Fibroblast of lung (primary cell): ENCODE results near the gene ISLR2. TPM values are rescaled to one million over a fixed set of nuclear protein-coding genes. Genes with fewer than 3 reads are reported as not detected.

Experiments
- DNase-seq, 2 donors: peaks; one replicate each; pipeline versions ENCODE4 v3.0.0 to v3.0.0-alpha.2; 2010; ENCODE audit warnings: low read depth in 2 of 2
- H2AFZ ChIP-seq: 2 replicates; pipeline ENCODE4 v1.5.1; 2012; ENCODE audit warnings: low read length, control low read depth, inconsistent platforms
- H3K27ac ChIP-seq: 2 replicates; pipeline ENCODE4 v1.5.1; 2011; ENCODE audit warnings: low read length, control low read depth; ENCODE audit not compliant: insufficient read depth
- H3K27me3 ChIP-seq: 2 replicates; pipeline ENCODE4 v1.5.1; 2011; ENCODE audit warnings: mild to moderate bottlenecking, low read length; ENCODE audit not compliant: control insufficient read depth, insufficient read depth
- H3K36me3 ChIP-seq: 2 replicates; pipeline ENCODE4 v1.5.1; 2011; ENCODE audit warnings: low read length; ENCODE audit not compliant: control insufficient read depth, insufficient read depth
- H3K4me1 ChIP-seq: 2 replicates; pipeline ENCODE4 v1.5.1; 2011; ENCODE audit warnings: low read length; ENCODE audit not compliant: control insufficient read depth, insufficient read depth; ENCODE audit errors: extremely low read depth
- H3K4me2 ChIP-seq: 2 replicates; pipeline ENCODE4 v1.5.1; 2011; ENCODE audit warnings: low read length, control low read depth; ENCODE audit not compliant: insufficient read depth; ENCODE audit errors: extremely low read depth
- H3K4me3 ChIP-seq, 4 experiments: fragments of 200-600 bp in 1 of 4; sonication (generic) in 1 of 4; replicated peaks in 1 of 4; 2 replicates each; pipeline ENCODE4 v1.5.1; 2011 to 2016; ENCODE audit warnings: low read length in 4 of 4, low read depth in 3 of 4, mild to moderate bottlenecking in 3 of 4, control low read depth in 2 of 4, inconsistent platforms in 1 of 4, mixed read lengths in 1 of 4; ENCODE audit not compliant: insufficient read depth in 1 of 4; ENCODE audit errors: control extremely low read depth in 1 of 4
- H3K79me2 ChIP-seq: 2 replicates; pipeline ENCODE4 v1.5.1; 2012; ENCODE audit warnings: mild to moderate bottlenecking, low read length, inconsistent platforms; ENCODE audit not compliant: control insufficient read depth, insufficient read depth
- H3K9ac ChIP-seq: 2 replicates; pipeline ENCODE4 v1.5.1; 2011; ENCODE audit warnings: mild to moderate bottlenecking, low read length, control low read depth; ENCODE audit not compliant: insufficient read depth
- H3K9me3 ChIP-seq: 2 replicates; pipeline ENCODE4 v1.5.1; 2012; ENCODE audit warnings: low read depth, low read length; ENCODE audit not compliant: control insufficient read depth, insufficient read depth
- H4K20me1 ChIP-seq: 2 replicates; pipeline ENCODE4 v1.5.1; 2011; ENCODE audit warnings: low read length; ENCODE audit not compliant: control insufficient read depth, insufficient read depth; ENCODE audit errors: extremely low read depth
- EZH2 ChIP-seq: IDR thresholded peaks from 2 replicates; pipeline ENCODE4 v1.5.1; 2012; ENCODE audit warnings: low read length, control low read depth, mild to moderate bottlenecking; ENCODE audit errors: missing control alignments
- polyA plus RNA-seq, 2 donors: library from polyadenylated mRNA; depleted of rRNA in 1 of 2; stranded (reverse) in 1 of 2; unstranded in 1 of 2; fragments of >200 nt; gene quantifications; 2 replicates each; pipeline ENCODE4 v1.2.1, GENCODE V29; 2011 to 2012; ENCODE audit warnings: missing spikeins in 1 of 2
- total RNA-seq: library from RNA; depleted of rRNA; stranded (reverse); fragments of >200 nt; gene quantifications from 2 replicates; pipeline ENCODE4 v1.2.1, GENCODE V29; 2014
- TF ChIP-seq, protein P1 (sequence below), 2 donors: IDR thresholded peaks in 1 of 2; conservative IDR thresholded peaks in 1 of 2; 1 replicate in 1 of 2; 2 replicates in 1 of 2; pipeline ENCODE4 v1.5.1; 2011 to 2012; ENCODE audit warnings: low read length in 2 of 2, control low read depth in 1 of 2, inconsistent platforms in 1 of 2, low read depth in 1 of 2, mild to moderate bottlenecking in 1 of 2

The ISLR2 gene
- total and polyA plus RNA-seq, 2 donors (not counting 1 experiment from before 2014, with no cell fraction given): not detected

DNA sequence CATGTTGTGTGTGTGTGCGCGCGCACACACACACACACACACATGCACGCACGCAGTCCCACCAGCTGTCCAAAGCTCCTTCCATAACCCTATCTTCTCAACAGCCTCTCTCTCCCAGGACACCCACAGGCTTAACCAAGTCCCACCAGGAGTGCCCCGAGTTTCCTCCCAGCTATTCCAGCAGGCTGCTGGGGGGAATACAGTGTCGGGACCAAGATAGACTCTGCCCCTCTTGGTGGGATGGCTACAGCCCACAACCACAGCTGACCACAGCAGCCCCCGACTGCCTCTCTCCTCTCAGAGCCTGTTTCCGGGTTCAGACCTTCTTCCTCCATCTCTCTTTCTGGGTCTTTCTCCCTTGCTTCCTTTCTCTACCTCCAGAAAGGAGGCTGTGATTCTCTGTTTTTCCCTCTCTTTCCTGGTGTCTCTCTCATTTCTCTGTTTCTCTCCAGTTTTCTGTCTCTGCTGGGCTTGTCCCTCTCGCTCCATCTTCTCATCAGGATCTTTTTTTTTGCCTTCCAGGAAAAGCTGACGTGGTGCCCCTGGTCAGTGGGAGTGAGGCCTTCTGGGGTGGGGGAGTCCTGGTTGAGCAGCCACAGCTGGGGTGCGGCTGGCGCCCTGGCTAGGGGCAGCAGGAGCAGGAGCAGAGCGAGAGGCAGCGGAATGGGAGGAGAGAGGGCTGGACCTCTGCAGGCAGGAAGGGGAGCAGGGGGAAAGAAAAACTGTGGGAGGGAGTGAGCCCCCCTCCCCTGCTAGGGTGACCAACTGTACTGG is 39.9 kb downstream of the ISLR2 start:
- TF ChIP-seq, protein P1, sequence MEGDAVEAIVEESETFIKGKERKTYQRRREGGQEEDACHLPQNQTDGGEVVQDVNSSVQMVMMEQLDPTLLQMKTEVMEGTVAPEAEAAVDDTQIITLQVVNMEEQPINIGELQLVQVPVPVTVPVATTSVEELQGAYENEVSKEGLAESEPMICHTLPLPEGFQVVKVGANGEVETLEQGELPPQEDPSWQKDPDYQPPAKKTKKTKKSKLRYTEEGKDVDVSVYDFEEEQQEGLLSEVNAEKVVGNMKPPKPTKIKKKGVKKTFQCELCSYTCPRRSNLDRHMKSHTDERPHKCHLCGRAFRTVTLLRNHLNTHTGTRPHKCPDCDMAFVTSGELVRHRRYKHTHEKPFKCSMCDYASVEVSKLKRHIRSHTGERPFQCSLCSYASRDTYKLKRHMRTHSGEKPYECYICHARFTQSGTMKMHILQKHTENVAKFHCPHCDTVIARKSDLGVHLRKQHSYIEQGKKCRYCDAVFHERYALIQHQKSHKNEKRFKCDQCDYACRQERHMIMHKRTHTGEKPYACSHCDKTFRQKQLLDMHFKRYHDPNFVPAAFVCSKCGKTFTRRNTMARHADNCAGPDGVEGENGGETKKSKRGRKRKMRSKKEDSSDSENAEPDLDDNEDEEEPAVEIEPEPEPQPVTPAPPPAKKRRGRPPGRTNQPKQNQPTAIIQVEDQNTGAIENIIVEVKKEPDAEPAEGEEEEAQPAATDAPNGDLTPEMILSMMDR (conservative IDR thresholded peaks at IDR 0.05 in 1 of 2, IDR thresholded peaks at IDR 0.05 in 1 of 2; ENCODE audit: low read depth in 1 of 2, low read length in 2 of 2): no peak
- no peak for TF ChIP-seq EZH2
- Histone ChIP-seq H3K27ac (no peak overlapping the region), H2AFZ (no peak overlapping the region), H3K27me3 (peaks cover 5% of the 10 kb centered on the region), H3K36me3 (no peaks in the 10 kb centered on the region), H3K4me3 (no peak overlapping the region), H3K4me2 (no peak overlapping the region), H3K4me1 (peaks cover 14% of the 10 kb centered on the region), H3K9ac (no peak overlapping the region), H4K20me1 (no peaks in the 10 kb centered on the region), H3K79me2 (no peaks in the 10 kb centered on the region), H3K9me3 (no peaks in the 10 kb centered on the region)
- DNase-seq: no peak

DNA sequence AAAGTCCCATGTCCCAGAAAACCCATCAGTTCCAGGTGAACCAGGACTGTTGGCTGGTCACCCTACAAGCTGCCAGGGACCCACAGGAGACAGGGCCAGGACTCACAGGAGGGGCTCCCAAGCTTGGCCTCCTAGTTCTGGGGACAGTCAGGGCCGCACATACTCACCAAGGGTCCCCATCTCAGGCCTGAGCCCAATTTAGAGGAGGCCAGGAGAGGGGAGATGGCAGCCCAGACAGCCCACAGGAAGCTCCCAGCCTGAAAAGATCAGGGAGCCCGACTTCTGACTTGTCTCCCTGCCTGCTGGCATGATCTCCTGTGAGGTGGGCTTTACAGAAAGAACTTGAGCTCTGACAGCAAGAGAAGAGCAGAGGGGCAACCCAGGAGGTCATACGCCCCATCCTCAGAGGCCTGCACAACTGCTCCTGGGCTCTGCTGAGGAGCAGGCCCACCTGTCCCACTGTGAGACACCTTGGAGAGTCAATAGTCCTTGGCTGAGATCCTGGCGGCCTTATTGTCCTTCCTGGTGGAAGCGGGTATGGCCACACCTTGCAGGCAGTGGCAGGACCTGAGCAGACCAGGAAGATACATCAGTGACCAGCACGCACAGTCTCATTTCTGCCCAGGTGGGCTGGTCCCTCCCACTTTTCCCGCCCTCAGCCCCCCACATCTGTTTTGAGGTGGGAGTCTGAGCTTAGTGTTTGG is 40.6 kb downstream of the ISLR2 start:
- no peak overlapping the region for H2AFZ ChIP-seq
- no peak overlapping the region for H3K27ac ChIP-seq
- H3K36me3 ChIP-seq: no peaks in the 10 kb centered on the region
- H3K9me3 ChIP-seq: no peaks in the 10 kb centered on the region
- H3K9ac ChIP-seq: no peak overlapping the region
- no peak for DNase-seq
- no peak overlapping the region for H3K4me3 ChIP-seq
- no peak for TF ChIP-seq EZH2
- TF ChIP-seq, protein P1 (conservative IDR thresholded peaks at IDR 0.05 in 1 of 2, IDR thresholded peaks at IDR 0.05 in 1 of 2; ENCODE audit: low read depth in 1 of 2, low read length in 2 of 2): no peak
- no peak overlapping the region for H3K4me2 ChIP-seq
- peaks cover 5% of the 10 kb centered on the region for H3K27me3 ChIP-seq
- no peaks in the 10 kb centered on the region for H3K79me2 ChIP-seq
- no peaks in the 10 kb centered on the region for H4K20me1 ChIP-seq
- peaks cover 14% of the 10 kb centered on the region for H3K4me1 ChIP-seq

- Histone ChIP-seq H3K27me3 (peaks cover 5% of the 10 kb centered on the region), H3K4me1 (peaks cover 17% of the 10 kb centered on the region), H2AFZ (no peak overlapping the region), H3K36me3 (no peaks in the 10 kb centered on the region), H4K20me1 (no peaks in the 10 kb centered on the region), H3K9me3 (no peaks in the 10 kb centered on the region), H3K4me3 (no peak overlapping the region), H3K27ac (no peak overlapping the region), H3K4me2 (no peak overlapping the region), H3K79me2 (no peaks in the 10 kb centered on the region), H3K9ac (no peak overlapping the region)
- TF ChIP-seq, protein P1 (conservative IDR thresholded peaks at IDR 0.05 in 1 of 2, IDR thresholded peaks at IDR 0.05 in 1 of 2; ENCODE audit: low read depth in 1 of 2, low read length in 2 of 2): no peak
- TF ChIP-seq EZH2: no peak
- no peak for DNase-seq
Measured at GRCh38 chr15:74171965-74172541, 41.7 kb downstream of the ISLR2 start.
